ENCODE results near the gene PHGDH.
"Not testable (repeated sequence)": the region's sequence is repeated elsewhere in the genome, so short reads cannot be mapped to it uniquely, and the experiment has no call there.

PHGDH gene

GRCh38 chr1:119700326-119700725 lies 11.4 kb upstream of the PHGDH start:
- no peak for DNase-seq (ENCODE audit: low spot score)

GRCh38 chr1:119701659-119702058 lies 10.1 kb upstream of the PHGDH start:
- DNase-seq (ENCODE audit: low spot score), result no peak

- no peak for DNase-seq (ENCODE audit: low spot score)
Measured at GRCh38 chr1:119702384-119702783, 9.3 kb upstream of the PHGDH start.

- no peak for DNase-seq (ENCODE audit: low spot score)
Measured at GRCh38 chr1:119703666-119704450, 7.9 kb upstream of the PHGDH start.

- DNase-seq (ENCODE audit: low spot score), result not testable (repeated sequence)
Measured at GRCh38 chr1:119706599-119706998, 5.1 kb upstream of the PHGDH start.

DNA sequence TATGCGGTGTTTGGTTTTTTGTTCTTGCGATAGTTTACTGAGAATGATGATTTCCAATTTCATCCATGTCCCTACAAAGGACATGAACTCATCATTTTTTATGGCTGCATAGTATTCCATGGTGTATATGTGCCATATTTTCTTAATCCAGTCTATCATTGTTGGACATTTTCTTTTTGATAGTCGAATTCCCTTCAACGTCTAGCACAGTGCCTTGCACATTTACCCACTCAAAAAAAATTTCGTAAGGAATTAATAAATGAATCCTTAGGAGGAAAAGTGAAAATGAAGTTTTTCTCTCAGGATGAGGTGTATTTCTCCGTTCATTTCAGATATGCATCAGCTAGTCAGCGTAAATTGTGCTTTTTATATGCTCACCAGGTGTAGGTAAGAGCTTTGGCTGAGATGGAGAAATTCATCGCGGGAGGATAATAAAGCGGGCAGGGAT lies 354 bp upstream of the PHGDH start:
- not testable (repeated sequence) for DNase-seq (ENCODE audit: low spot score)

GRCh38 chr1:119712342-119713038 lies 756 bp downstream of the PHGDH start:
- DNase-seq (ENCODE audit: low spot score), result peak; percentile 90

- peak; percentile 49 for DNase-seq (ENCODE audit: low spot score)
Measured at GRCh38 chr1:119713039-119713748, 1.5 kb downstream of the PHGDH start.

DNA sequence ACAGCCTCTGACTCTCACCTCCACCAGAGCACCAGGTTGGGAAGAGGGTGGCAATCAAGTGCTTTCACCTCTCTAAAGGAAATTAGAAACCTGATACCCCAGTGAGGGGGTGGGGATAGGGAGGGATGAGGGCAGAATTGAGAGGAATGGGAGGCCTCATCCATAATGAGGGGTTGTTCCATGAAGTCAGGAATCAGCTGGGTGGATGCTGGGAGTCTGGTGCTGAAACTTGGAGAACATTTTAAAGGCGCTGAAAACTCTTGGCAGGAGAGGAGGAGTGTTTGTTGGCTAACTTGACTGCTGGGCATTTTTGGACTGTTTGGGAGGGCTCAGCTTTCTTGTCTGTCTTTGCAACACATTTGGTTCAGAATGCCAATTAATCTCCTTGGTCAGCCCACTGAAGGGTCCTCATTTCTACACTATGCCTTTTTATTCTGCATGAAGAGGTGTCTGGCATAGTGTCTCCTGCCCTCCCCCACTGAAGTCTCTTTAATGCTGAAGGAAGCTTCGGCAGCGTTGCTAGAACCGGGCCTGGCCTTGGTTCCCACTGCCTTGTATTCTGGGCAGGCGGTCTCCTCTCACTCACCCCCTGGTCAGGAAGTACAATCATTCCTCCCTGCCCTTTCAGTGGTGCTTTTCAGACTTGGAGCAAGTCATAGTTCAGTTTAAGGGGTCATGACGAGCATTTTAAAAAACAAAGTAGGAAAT lies 2.2 kb downstream of the PHGDH start:
- no peak for DNase-seq (ENCODE audit: low spot score)

DNA sequence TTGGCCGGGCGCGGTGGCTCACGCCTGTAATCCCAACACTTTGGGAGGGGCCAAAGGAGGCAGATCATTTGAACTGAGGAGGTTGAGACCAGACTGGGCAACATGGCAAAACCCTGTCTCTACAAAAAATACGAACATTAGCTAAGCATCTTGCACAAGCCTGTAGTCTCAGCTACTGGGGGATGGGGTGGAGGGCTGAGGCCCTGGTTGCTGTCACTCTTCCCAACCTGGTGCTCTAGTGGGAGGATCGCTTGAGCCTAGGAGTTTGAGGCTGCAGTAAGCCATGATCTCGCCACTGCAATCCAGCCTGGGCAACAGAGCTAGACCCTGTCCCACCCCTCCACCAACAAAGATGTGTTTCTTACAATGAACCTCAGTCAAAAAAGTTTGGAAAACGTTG lies 2.8 kb downstream of the PHGDH start:
- no peak for DNase-seq (ENCODE audit: low spot score)

DNA sequence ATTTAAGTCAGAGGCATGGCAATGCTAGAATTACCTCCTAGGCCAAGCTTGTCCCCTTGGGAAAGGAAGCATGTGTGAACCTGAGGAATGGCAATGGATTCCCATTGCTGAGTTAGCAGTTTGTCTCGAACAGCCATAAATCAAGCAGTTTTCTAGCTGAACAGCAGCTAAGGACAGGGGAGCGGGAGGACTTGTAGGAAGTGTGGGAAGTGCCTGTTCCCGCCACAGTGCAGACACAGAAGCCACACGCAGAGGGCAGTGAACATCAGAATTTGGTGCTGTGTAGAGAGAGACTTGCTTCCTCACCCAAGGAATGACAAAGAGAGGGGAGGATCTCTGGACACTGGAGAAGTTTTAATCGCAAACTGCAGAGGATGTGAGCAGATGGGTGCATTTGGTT lies 3.8 kb downstream of the PHGDH start:
- no peak for DNase-seq (ENCODE audit: low spot score)

GRCh38 chr1:119718409-119718808 lies 6.7 kb downstream of the PHGDH start:
- no peak for DNase-seq (ENCODE audit: low spot score)

- no peak for DNase-seq (ENCODE audit: low spot score)
Measured at GRCh38 chr1:119718972-119719371, 7.2 kb downstream of the PHGDH start.

- no peak for DNase-seq (ENCODE audit: low spot score)
Measured at GRCh38 chr1:119720866-119721440, 9.2 kb downstream of the PHGDH start.

- DNase-seq (ENCODE audit: low spot score), result no peak
Measured at GRCh38 chr1:119721896-119722295, 10.2 kb downstream of the PHGDH start.

- DNase-seq (ENCODE audit: low spot score), result no peak
Measured at GRCh38 chr1:119724611-119725218, 13.0 kb downstream of the PHGDH start.

GRCh38 chr1:119725626-119726025 lies 13.9 kb downstream of the PHGDH start:
- DNase-seq (ENCODE audit: low spot score), result no peak

- DNase-seq (ENCODE audit: low spot score), result no peak
Measured at GRCh38 chr1:119727991-119728390, 16.3 kb downstream of the PHGDH start.

DNA sequence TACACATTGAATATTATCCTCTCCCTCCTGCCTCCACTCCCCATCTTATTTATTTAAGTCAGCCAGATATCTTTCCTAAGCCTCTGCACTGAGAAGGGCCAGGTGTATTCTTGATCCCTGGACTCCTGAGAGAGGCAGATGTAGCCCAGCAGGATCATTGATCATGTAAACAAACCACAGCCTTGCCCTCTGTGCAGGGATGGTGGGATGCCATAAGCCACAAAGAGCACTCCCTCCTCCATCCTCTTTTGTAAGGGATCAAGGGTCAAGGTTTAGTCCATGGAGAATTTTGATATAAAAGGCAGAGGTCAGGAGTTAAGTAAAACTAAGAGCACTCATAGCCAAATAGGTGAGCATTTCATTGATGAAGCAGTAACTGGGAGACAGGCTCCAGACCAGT lies 17.3 kb downstream of the PHGDH start:
- DNase-seq (ENCODE audit: low spot score), result no peak

- DNase-seq (ENCODE audit: low spot score), result no peak
Measured at GRCh38 chr1:119731060-119731459, 19.3 kb downstream of the PHGDH start.

DNA sequence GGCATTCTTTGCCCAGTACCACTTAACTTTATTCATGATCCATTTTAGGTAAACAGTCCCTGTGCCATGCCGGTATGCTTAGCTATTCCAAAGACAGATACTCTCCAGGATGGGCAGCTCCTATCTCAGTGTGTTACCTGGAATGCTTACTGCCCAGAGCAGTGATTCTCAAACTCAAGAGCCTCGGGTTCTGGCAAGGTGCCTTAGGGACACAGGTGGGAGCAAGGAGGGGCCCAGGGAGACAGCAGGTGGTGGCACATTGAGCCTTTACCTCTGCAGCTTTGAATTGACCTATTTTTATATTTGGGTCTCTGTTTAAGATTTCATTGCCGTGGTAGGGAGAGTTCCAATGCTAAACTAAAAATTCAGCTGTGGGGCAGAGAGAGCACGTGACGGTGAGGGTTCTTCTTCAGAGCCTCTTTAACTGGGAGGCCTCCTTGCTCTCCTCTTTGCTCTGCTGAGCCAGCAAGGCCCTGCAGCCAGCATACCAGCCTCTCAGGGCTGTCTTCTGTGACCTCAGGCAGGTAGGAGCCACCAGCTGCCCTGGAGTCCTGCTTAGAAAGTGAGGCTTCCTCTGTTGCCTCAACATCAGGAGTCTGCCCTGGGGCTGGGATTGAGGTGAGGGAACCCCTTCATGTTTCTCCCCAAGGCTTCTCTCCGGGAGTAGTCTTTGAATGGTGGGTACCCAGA lies 20.2 kb downstream of the PHGDH start:
- no peak for DNase-seq (ENCODE audit: low spot score)
